Cerebellar cortex (tissue), 1 donor: ENCODE results near the gene BMP8A.
"Not testable (repeated sequence)": the region's sequence is repeated elsewhere in the genome, so short reads cannot be mapped to it uniquely, and the experiment has no call there.

ENCODE experiments used
- DNase-seq: peaks from one replicate; pipeline ENCODE4 v3.0.0-alpha.2; 2015; ENCODE audit warnings: low spot score

The BMP8A gene

GRCh38 chr1:39491146-39491921 is at the start of gene BMP8A:
Gene BMP8A, plus strand, starts transcription at chr1:39491636. Its CDS starts 356 bp downstream, at chr1:39491992.
- peak; percentile 20 for DNase-seq

GRCh38 chr1:39441797-39442196 is 49.6 kb upstream of the BMP8A start:
- no peak for DNase-seq

- DNase-seq: no peak
These were observed 45.9 kb upstream of the BMP8A start for GRCh38 chr1:39445573-39445972.

GRCh38 chr1:39446986-39447567 is 44.4 kb upstream of the BMP8A start:
- no peak for DNase-seq

- DNase-seq: not testable (repeated sequence)
These were observed 41.4 kb upstream of the BMP8A start for GRCh38 chr1:39450041-39450440.

GRCh38 chr1:39450956-39451606 is 40.4 kb upstream of the BMP8A start:
- DNase-seq: no peak

GRCh38 chr1:39452081-39452480 is 39.4 kb upstream of the BMP8A start:
- no peak for DNase-seq

- no peak for DNase-seq
These were observed 38.9 kb upstream of the BMP8A start for GRCh38 chr1:39452540-39452939.

- DNase-seq: no peak
These were observed 37.8 kb upstream of the BMP8A start for GRCh38 chr1:39453603-39454002.

GRCh38 chr1:39458991-39459390 is 32.4 kb upstream of the BMP8A start:
- peak; percentile 38 for DNase-seq

- DNase-seq: no peak
These were observed 29.4 kb upstream of the BMP8A start for GRCh38 chr1:39462074-39462473.

GRCh38 chr1:39466413-39467107 is 24.9 kb upstream of the BMP8A start:
- no peak for DNase-seq

- DNase-seq: not testable (repeated sequence)
These were observed 24.2 kb upstream of the BMP8A start for GRCh38 chr1:39467108-39467720.

GRCh38 chr1:39469150-39469549 is 22.3 kb upstream of the BMP8A start:
- no peak for DNase-seq

GRCh38 chr1:39470040-39470439 is 21.4 kb upstream of the BMP8A start:
- DNase-seq: no peak

- no peak for DNase-seq
These were observed 18.6 kb upstream of the BMP8A start for GRCh38 chr1:39472826-39473225.

- DNase-seq: no peak
These were observed 18.1 kb upstream of the BMP8A start for GRCh38 chr1:39473324-39473723.

- no peak for DNase-seq
These were observed 16.6 kb upstream of the BMP8A start for GRCh38 chr1:39474810-39475209.

- DNase-seq: not testable (repeated sequence)
These were observed 15.9 kb upstream of the BMP8A start for GRCh38 chr1:39475551-39475950.

GRCh38 chr1:39478126-39478915 is 13.1 kb upstream of the BMP8A start:
- no peak for DNase-seq

GRCh38 chr1:39481289-39481688 is 10.1 kb upstream of the BMP8A start:
- DNase-seq: no peak
